ENCODE measurements around the gene PCA3. TPM values are rescaled to one million over a fixed set of nuclear protein-coding genes. Genes with fewer than 3 reads are reported as not detected.

PCA3 gene
- total and polyA plus RNA-seq, 10 of the 15 experiments (the other 5 are each of a cell fraction or from before 2014, with no cell fraction given) = 0.05 TPM; not detected in 9

GRCh38 chr9:76787677-76788076, 23.4 kb downstream of the PCA3 start (continued):
- TF ChIP-seq CEBPZ (IDR thresholded peaks at IDR 0.05; ENCODE audit: low read depth, low read length) (no peak), ZBTB11 (CRISPR knock-in tag; IDR thresholded peaks at IDR 0.05) (no peak), ETV6 (conservative IDR thresholded peaks at IDR 0.05 in 1 of 2, IDR thresholded peaks at IDR 0.05 in 1 of 2; ENCODE audit: borderline replicate concordance in 1 of 2, low read depth in 1 of 2) (no peak), ZBED1 (IDR thresholded peaks at IDR 0.05; ENCODE audit: borderline replicate concordance) (no peak), IKZF1 (conservative IDR thresholded peaks at IDR 0.05) (no peak), RAD51 (IDR thresholded peaks at IDR 0.05) (no peak)

All from GM12878 (cell line).